HG03108 (cell line): ENCODE results near the gene PAAF1.
A peak's percentile ranks its signal among the peaks of the same experiment; 100 is the strongest.

Source experiments
- ATAC-seq: cut with Tn5 transposase; IDR thresholded peaks from one replicate; pipeline ENCODE4 v1.9.1; 2021; ENCODE audit warnings: moderate library complexity; ENCODE audit not compliant: unreplicated experiment

The PAAF1 gene

DNA sequence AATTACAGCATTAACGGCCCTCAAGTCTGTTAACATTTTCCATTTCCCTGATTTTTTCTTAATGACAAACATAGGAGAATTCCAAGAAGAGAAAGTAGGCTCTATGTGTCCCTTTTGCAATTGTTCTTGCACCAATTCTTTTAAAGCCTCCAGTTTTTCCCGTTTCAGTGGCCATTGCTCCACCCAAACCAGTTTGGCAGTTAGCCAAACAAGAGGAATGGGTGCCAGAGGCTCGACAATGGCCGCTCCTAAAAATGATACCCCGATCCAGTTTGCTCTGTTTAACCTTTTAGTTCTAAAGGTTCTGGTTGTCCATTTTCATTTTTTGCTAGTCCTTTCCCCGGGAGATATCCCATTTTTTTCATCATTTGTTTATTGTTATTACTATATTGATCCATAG is 67.3 kb downstream of the PAAF1 start:
- ATAC-seq, result no peak

DNA sequence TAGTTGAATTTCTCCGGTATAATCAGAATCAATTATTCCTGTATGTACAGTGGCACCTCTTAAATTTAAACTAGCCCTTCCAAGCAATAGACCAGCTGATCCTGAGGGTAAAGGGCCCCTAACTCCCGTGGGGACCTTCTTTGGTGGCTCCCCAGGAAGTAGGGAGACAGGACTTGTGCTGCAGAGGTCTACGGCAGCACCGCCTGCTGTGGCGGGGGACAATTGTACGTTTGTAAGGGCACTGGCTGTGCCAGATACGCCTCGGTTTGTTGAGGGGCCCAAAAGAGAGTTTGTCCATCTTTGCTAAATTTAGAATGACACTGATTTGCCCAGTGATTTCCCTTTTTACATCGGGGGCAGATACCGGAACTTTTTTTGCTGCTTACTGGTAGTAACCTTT is 68.1 kb downstream of the PAAF1 start:
- no peak for ATAC-seq

DNA sequence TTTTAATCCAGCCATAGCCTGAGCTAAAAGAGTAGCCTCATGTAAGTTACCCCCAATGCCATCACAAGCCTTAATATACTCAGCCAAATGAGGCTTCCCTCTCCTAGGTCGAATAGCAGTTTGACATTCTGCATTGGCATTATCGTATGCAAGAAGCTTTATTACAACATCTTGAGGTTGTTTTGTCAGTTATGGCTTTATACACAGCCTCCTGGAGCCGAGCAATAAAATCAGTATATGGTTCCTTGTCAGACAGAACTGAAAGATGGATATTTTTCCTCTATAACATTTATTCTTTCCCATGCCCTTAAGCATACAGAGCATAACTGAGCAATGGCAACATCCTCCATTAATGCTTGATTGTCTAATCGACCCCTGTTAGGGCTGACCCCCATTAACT is 68.6 kb downstream of the PAAF1 start:
- ATAC-seq, result no peak

DNA sequence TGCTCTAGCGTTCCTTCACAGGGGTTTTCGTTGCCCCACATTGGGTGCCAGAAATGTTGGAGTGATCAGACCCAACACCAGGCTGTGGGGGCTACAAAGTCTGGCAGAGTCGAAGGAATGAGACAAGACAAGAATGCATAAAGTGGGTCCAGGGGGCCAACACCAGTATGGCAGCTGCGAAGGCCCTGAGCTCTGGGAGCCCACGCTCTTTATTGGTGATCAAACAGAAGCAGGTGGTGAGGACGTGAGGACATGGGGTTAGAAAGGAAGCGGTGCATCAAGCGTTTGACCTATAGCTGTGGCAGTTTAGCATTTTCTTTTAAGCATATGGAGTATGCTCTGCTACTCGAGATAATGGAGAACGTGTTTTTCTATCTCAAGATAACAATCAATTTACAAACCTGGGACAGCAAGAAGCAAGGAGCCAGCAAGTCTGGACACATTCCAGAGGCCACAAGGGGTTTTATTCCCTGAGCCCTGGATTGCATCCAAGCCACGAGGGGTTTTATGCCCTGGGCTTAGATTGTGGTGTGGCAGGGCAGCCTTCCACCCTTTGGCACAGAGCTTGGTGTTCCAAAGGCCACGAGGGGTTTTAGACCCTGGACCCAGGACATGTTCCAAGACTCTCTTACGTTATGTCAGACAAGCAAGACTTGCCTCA is 70.1 kb downstream of the PAAF1 start:
- no peak for ATAC-seq

DNA sequence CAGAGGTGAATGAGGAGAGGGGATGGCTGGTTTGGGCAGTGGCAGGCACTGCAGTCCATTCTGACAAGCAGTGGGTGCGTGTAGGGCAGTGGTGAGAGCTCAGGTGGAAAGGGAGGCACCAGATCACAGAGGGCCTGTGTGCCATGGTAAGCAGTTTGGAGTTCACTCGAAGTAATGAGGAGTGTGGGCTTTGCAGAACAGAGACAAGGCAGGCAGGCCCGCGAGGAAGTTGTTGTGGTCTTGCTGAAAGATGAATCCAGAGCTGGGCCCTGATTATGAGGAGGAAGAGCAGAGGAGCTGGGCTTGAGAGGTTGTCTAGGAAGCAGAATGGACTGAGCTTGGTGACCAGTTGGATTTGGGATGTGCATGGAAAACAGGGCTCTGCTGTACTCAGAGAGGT is 72.4 kb downstream of the PAAF1 start:
- no peak for ATAC-seq

DNA sequence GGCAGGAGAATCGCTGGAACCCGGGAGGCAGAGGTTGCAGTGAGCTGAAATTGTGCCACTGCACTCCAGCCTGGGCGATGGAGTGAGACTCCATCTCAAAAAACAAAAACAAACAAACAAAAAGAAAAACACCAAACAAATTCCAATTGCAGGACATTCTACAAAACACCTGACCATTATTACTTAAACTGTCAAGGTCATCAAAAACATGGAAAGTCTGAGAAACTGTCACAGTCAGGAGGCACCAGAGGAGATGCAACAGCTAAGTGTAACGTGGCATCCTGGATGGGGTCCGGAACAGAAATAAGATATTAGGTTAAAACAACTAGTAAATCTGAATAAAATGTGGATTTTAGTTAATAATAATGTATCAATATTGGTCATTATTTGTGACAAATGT is 73.1 kb downstream of the PAAF1 start:
- ATAC-seq, result no peak

DNA sequence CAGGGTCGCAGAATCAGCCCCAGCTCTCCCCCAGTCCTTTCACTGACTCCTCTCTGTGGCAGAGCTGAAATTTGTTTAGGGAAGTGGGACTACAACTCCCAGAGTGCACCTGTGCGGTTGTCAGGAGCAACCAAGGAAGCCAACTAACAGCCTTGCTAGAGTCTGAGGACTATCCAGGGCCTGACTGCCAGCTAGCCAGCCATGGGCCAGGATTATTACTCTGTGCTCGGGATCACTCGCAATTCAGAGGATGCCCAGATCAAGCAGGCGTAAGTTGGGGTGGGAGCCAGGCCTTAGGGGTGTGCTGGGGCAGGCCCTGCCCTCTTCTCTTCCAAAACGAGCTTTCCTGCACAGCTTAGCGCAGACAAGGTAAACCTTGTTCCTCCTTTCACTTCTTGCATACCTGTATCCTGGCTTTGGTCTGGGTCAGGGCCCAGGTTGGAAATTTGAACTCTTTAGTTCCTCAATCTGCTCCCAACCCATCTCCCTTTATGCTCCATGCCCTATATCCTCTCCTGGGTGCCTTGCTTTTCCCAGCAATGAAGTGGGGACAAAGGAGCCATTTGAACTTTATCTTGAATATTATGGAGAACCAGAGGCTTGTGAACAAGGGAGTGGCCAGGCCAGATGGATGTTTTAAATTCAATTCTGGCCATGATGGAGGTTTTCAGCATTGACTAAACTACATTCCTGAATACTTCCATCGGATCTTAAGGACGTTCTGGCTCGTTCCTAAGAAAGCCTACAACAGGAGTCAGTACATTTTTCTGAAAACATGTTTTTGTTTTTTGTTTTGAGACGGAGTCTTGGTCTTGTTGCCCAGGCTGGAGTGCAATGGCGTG is 74.3 kb downstream of the PAAF1 start, which contains the start of gene DNAJB13:
Gene DNAJB13, plus strand, starts transcription at position 158 of the 842 bp plus-strand sequence. Its CDS starts 44 bp downstream, at position 202.
- peak; percentile 77 for ATAC-seq

DNA sequence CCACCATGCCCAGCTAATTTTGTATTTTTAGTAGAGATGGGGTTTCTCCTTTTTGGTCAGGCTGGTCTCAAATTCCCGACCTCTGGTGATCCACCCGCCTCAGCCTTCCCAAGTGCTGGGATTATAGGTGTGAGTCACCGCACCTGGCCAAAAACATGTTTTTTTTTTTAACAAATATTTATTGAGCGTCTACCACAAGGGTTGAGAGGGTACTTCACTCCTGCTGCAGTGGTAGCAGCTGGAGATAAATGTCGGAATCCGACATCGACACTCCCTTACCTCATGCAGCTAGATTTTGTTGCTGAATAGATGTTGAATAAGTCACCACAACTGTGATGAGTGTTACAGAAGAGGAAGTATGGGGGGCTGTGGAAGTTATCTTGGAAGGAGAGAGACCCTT is 75.0 kb downstream of the PAAF1 start:
- ATAC-seq, result no peak

DNA sequence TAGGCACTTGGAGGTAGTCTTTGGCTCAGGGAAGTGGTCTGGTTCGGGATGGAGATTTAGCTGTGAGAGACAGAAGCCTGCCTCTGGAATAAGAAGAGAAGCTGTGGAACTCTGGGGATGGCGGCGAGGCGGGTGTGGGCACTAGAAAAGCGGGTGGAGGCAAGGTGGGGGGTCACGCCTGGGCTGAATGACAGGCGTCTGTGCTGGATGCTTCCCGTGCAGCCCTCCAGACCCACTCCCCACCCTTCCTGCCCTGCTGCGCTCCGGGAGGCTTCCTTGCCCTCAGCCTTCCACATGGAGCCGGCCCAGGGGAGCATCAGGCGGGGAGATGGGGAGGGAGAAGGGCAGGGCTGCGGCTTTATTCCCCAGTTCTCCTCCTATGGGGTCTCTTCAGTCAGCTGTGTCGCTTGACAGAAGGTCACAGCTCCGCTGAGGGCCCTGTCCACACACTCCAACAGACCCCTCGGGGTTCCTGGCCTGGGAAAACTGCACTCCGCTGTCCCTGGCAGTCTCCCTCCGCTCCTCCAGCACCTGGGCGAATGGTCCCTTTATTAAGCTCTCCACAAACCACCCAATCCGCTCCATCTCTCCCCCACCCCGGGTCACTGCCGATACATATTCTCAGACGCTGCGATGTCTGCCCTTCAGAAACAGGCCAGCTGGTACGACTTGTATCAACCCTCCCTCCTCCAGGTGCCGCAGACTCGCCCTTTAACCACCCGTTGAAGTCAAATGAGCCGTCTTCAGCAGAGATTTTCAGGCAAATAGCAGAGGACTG is 80.3 kb downstream of the PAAF1 start:
- no peak for ATAC-seq

DNA sequence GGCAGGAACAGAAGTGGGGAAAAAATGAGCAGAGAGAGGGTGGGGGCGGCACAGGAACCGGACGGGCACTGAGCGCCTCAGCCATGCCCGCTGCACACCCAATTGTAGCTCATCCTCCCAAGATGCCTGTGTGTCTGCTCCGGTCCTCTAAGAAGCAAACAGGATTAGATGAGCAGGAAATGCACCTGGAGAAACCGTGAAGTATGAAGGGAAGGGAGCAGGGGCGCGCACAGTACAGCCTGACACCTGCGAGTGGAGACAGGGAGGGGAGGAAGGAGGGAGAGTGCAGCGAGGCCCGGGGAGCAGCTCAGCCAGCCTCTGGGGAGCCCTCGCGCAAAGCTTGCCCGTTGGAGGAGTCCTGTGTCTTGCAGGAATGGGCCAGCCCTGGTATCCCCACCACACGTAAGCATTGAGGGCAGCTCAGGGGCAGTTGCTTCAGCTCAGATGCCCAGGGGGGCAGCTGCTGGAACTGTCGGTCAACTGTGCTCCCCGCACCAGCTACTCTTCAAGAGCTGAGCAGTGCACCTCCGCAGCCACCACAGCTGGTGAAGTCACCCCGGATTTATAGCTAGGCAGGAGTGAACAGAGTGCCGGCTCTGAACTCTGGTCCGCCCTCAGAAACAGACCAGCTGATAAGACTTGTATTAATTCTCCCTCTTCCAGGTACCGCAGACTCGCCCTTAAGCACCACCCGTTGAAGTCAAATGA is 81.0 kb downstream of the PAAF1 start:
- ATAC-seq, result no peak

DNA sequence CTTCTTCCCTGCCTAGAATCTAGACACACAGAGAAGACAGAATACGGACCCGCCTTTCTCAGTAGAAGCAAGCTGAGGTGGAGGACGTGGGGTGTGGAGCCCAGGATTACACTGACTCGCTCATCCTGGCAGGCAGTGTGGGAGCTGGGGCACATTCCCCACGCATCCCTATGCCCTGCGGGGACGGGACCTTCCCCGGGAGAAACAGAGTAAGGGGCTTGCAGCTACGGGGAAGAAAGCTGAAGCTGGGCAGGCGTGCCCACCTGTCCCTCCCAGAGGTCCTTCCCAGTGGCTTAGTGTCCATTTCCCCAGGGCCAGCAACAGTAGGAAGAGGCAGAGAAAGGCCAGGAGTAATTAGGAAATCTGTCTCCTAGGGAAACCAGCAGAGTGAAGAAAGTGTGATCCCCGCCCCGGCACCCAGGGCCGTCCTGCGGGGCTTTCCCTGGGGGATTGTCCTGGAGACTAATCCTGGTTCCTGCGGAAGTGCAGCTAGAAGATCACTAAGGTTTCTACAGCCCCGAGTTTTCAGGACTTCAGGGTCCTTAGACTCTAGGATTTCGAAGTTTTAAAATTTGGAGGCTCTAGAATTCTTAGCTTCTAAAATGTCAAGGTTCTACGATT is 81.8 kb downstream of the PAAF1 start:
- no peak for ATAC-seq

DNA sequence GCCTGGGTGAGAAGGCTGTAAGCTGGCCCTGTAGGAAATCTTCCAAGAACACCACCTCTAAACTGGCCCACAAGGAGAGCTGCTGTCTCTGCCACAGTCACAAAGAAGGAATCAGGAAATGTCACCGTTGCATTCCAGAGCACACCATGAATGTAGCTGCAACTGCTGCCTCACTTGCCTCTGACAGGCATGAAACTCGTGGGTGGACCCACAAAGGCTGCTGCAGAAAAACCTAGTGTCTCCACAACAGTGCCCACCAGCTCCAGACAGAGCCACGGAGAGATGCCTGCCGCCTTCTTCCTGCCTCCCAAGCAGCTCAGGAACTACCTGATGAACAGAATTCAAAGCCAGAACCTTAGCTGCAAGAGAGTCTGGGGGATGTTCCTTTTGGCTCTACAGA is 84.5 kb downstream of the PAAF1 start:
- no peak for ATAC-seq

DNA sequence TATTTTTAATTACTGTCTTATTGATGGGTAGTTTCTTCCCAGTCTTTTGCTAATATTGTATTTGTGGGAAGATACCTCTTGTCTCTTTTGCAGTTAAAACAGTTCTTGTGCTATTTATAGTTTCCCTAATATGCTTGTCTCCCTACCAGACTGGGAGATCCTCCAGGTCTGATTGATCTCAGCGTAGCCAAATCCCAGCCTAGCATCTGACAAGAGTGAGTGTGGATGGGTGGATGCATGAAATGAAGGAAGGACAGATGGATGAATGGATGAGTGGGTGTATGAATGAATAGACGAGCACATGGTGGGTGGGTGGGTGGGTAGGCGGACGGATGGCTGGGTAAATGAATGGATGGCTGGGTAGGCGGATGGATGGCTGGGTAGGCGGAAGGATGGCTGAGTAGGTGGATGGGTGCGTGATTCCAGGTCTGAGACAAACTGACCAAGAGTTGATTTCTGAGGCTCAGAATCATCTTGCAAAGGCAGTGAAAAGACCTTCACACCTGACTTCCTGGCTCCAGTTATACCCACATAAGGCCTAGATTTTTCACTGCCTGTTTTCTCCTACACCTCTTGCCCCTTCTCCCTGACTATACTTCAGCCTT is 85.4 kb downstream of the PAAF1 start:
- no peak for ATAC-seq

DNA sequence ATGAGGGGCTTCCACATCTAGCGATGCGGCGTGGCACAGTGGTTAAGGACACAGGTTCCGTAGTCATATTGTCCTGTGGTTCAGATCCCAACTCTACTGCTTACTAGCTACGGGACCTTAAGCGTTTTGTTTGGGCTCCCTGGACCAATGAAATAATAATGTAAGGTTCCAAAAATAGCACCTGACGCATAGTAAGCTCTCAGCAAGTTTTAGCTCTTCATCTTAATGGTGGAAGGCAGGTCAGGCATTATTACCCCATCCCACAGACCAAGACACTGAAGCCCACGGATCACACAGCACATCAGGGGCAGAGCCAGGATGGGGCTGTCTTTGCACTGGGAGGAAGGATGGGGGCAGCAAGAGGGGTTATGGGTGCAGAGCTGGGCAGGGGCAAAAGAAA is 87.1 kb downstream of the PAAF1 start:
- no peak for ATAC-seq

DNA sequence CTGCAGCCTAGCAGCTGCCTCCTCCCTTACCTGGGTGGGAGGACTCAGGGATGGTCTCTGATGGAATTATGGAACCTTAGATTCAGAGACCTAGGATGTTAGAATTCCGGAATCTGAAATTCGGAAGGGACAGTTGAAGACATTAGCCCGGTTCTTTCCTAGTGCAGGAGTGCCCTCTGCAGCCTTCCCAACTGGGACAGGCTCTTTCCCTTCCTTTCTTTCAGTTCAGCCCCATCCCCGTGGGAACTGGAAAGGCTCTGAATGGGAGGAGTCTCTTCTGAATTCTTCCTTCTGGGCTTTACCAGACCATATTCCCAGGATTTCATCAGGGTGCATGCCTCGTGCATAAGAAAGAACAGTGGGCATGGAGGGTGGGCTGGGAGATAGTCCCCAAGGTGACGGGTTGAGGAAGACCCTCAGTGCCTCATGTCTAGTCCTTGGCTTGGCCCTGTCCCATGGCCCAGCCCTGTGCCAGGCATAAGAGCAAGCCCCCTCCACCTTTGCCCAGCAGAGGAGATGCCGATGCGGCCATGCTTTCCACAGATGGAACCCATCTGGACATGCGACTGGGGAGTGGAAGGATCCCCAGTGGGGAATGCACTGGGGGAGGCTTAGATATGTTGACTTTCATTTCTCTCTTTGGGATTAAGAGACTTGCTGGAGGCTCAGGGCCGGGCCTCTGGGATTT is 88.4 kb downstream of the PAAF1 start:
- no peak for ATAC-seq

DNA sequence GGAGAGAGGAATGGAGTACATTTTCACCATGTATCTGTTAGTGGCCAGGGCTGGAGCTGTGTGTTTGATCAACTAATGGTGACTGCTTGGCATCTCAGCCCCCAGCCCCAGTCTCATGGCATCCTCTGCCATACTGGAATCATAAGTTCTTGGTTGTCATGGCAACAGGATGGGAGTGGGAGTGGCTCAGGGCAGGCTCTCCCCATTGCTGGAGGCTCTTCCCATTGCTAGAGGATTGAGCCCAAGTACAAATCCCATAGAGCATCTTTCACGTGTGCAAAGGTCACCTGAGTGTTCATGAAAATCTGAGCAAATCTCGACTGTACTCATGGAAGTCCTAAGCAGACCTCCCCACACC is 88.9 kb downstream of the PAAF1 start:
- no peak for ATAC-seq

DNA sequence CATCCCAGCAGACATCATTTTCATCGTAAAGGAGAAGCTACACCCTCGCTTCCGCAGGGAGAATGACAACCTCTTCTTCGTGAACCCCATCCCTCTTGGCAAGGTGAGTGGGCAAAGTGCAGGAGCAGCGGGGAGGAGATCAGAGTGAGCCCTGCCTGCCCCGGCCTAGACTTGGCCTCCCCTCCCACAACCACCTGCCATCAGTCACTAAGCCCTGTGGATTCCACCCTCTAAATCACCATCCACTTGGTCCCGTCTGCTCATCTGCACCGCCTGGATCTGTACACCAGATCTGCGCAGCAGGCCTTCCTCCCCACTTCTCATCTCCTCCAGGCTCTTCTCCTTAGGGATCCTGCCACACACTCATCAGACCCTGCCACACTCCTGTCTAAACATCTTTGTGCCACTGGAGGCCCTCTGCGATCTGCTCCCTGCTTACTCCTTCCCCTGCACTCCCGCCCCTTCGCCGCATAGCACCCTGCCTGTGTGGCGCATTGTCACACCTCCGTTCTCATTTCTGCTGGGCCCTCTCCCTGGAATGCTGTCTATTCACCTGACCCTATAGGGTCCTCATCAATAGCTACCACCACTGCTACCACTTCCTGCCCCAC is 91.7 kb downstream of the PAAF1 start:
- ATAC-seq, result no peak

DNA sequence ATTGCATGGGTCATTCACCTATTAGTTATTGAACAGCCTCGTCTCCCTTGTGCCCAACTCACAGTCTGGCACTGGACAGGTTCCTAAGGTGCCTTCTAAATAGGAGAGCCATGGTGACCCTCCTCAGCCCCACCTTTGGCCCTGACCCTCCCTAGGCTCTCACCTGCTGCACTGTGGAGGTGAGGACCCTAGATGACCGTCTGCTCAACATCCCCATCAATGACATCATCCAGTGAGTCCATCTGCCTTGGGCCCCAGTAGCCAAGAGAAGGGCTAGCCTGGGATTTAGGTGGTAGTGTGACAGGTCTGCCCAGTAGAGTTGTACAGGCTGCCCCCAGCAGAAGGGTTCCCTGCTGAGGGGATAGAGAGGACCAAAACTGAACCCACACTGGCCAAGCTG is 92.3 kb downstream of the PAAF1 start:
- ATAC-seq, result no peak
